ENCODE data around the gene SELENOO. TPM values are rescaled to one million over a fixed set of nuclear protein-coding genes. Genes with fewer than 3 reads are reported as not detected.
A peak's percentile ranks its signal among the peaks of the same experiment; 100 is the strongest.

Gene SELENOO
- total and polyA plus RNA-seq, 9 donors, result 0.40 to 31.1 (median 23.0) TPM

- no peak for TF ChIP-seq POLR2A (IDR thresholded peaks at IDR 0.05)
- H3K4me3 ChIP-seq, result peak within 1 kb of the TSS; percentile 57
- H3K4me1 ChIP-seq (ENCODE audit: insufficient read depth), result peaks cover 7% of the 10 kb centered on the region
- DNase-seq, result peak; percentile 75 to 88 (median 81)
- H3K27me3 ChIP-seq, result no peaks in the 10 kb centered on the region
- H3K36me3 ChIP-seq, result no peaks in the 10 kb centered on the region
- H3K27ac ChIP-seq, result peak within 1 kb of the TSS; percentile 2 to 44
- intact Hi-C loops (cut with DNase I), result loop anchor here in 3 of 4 donors (5.0 to 10.0 kb wide), 2 partner anchors 91 to 274 kb away; partner anchors contain the start of genes PPP6R2 (in 2 of the 3) and SCO2 (in 1 of the 3)
- 1% methylated on average over 59 to 81 of the region's 81 CpGs for WGBS, 3 donors
- H3K9me3 ChIP-seq, result no peaks in the 10 kb centered on the region
Measured at GRCh38 chr22:50250555-50251476, 50.0 kb downstream of the SELENOO start, which contains the start of gene HDAC10. Gene HDAC10, minus strand, starts transcription at chr22:50251265. Its CDS starts 233 bp downstream, at chr22:50251032.

DNA sequence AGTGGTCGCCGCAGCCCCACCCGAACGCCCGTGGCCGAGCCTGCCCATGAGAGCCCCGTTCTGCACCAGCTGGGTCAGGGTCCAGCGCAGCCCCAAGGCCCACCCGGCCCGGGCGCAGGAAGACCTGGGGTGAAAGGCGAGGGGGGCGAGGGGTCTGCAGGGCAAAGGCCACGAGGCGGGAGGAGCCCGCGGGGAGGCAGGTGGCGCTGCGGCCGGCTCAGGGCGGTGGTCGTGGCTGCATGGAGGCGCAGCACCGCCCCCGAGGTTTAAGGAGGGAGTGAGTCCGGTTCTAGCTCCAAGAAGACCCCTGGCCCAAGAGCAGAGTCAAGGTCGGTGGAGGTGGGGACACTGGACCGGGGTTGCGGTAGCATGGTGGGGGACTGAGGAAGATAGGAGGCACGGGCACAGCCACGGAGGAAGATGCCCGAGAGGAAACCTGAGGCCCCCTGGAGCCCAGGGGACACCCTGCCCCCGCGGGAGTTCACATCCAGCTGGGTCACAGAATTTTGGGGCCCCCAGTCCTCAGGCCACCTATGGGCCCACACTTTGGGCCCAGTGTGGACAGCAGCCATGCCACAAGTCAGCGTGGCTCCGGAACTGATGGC is 50.8 kb downstream of the SELENOO start:
- intact Hi-C loops (cut with DNase I), result loop anchor here in 3 of 4 donors (5.0 to 10.0 kb wide), 2 partner anchors 91 to 273 kb away; partner anchors contain the start of genes PPP6R2 (in 2 of the 3) and SCO2 (in 1 of the 3)
- H3K4me1 ChIP-seq (ENCODE audit: insufficient read depth), result peaks cover 7% of the 10 kb centered on the region
- H3K9me3 ChIP-seq, result no peaks in the 10 kb centered on the region
- DNase-seq, result no peak
- peak overlapping the region; percentile 57 for H3K4me3 ChIP-seq
- H3K27ac ChIP-seq, result peak overlapping the region; percentile 2 to 44
- TF ChIP-seq EP300 (IDR thresholded peaks at IDR 0.05) (no peak), POLR2A (IDR thresholded peaks at IDR 0.05) (no peak), CTCF (IDR thresholded peaks at IDR 0.05) (no peak)
- no peaks in the 10 kb centered on the region for H3K36me3 ChIP-seq
- H3K27me3 ChIP-seq, result no peaks in the 10 kb centered on the region
- 13 to 20% (median 16%) methylated on average over 33 to 36 of the region's 36 CpGs for WGBS, 3 donors

DNA sequence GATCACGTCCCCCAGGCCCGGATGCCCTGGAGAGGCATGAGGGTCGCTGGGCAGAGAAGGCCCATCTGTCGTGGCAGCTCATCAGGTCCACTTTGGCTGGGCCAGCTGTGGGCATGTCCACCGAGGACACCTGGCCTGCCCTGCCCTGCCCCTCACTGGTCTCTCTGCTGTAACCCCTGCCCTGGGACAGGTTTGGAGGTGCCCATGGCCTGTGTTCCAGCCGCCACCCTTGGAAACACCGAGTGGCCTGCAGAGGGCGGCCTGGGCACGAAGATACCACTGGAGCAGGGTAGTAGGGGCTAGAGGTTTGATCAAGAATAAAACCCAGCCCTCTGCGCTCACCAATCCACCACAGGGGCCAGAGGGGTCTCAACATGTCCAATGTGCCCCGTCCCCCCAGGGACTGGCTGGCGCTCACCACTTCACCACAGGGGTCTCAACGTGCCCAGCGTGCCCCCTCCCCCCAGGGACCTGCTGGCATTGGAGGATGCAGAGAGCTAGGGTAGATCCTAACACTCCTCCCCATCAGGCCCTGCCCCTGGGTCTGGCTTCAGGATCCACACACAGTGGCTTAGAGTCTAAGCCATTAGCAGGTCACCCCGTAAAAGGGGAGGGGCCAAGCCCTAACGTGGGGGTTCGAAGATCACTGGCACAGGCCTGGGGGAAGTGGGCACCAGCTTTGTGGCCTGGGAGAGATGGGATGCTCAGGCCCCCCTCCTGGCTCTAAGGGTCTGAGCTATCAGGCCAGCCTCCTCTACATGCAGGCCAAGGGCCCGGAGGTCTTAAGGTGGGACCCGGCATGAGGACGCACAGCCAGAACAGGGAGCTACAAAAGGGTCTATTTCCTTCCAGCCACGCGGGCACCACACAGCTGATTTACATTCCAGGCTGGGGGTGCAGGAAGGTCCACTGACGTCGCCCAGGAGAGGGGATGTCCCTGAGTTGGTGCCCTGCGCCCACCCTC is 51.6 kb downstream of the SELENOO start:
- Histone ChIP-seq H3K4me1 (ENCODE audit: insufficient read depth) (peaks cover 7% of the 10 kb centered on the region), H3K9me3 (no peaks in the 10 kb centered on the region), H3K4me3 (no peak overlapping the region), H3K27ac (peak overlapping the region in 1 of 2 donors; percentile 44), H3K36me3 (no peaks in the 10 kb centered on the region), H3K27me3 (no peaks in the 10 kb centered on the region)
- peak; percentile 71 to 83 (median 79) for DNase-seq
- intact Hi-C loops (cut with DNase I), result loop anchor here in 3 of 4 donors (5.0 to 10.0 kb wide), 2 partner anchors 90 to 272 kb away; partner anchors contain the start of genes PPP6R2 (in 2 of the 3) and SCO2 (in 1 of the 3)
- 56 to 58% (median 57%) methylated on average over 25 of the region's 25 CpGs for WGBS, 3 donors
- TF ChIP-seq CTCF (IDR thresholded peaks at IDR 0.05), result peak; percentile 17 to 76 (median 64)
- TF ChIP-seq EP300 (IDR thresholded peaks at IDR 0.05), result no peak

DNA sequence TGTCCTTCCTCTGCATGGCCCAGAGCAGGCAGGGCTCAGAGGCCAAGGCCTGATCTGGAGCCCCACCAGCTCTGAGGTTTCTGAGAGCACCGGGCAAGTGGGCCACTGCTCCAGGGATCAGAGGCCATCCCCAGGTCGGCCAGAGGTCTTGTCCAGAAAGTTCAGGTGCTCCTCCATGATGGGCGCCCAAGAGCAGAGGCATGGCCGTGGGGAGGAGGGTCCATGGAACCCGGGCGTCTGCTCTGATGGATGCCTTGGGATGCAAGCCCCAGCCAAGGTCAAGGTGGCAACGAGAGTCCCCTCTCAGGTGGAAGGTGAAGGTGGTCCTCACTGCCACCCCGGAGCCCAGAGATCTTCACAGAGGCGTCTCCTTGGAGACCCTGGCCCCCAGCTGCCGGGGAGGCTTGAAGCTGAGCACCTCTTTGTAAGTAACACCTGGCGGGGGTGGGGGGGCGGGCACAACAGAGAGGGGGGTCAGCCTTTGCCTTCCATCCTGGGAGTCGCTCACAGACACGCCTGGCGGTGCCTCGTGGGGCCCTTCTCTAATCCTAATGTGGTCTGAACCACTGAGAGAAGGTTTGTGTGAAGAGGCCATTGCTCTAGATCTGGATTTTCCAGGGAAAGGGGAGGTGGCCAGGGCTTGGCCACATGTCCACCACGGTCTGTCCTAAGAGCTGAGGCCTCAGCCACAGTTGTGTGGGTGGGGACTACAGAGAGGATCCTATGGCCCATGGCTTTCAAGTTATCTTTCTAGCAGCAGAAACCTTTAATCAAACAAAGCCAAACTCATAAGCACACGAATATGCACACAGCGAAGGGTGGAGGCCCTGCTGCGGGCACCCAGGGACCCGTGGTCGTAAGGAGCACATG is 52.5 kb downstream of the SELENOO start:
- peak in 3 of 5 donors; percentile 28 to 40 (median 35) for DNase-seq
- Histone ChIP-seq H3K9me3 (no peaks in the 10 kb centered on the region), H3K36me3 (no peaks in the 10 kb centered on the region), H3K4me1 (ENCODE audit: insufficient read depth) (peaks cover 7% of the 10 kb centered on the region), H3K4me3 (no peak overlapping the region), H3K27ac (no peak overlapping the region), H3K27me3 (no peaks in the 10 kb centered on the region)
- TF ChIP-seq CTCF (IDR thresholded peaks at IDR 0.05) (no peak), POLR2A (IDR thresholded peaks at IDR 0.05) (no peak), EP300 (IDR thresholded peaks at IDR 0.05) (no peak)
- intact Hi-C loops (cut with DNase I), result loop anchor here in 3 of 4 donors (5.0 to 10.0 kb wide), 2 partner anchors 89 to 272 kb away; partner anchors contain the start of genes PPP6R2 (in 2 of the 3) and SCO2 (in 1 of the 3)
- WGBS, 3 donors, result 76 to 80% (median 76%) methylated on average over 22 of the region's 22 CpGs

Measured in ovary (tissue), 9 donors.